ENCODE results near the gene KDM4C.

KDM4C gene

GRCh38 chr9:6929441-6930215, 171.9 kb downstream of the KDM4C start:
- no peak for TF ChIP-seq CTCF (IDR thresholded peaks at IDR 0.05; ENCODE audit: insufficient read depth, low read depth, low read length, missing control alignments)
- no peak overlapping the region for H3K4me3 ChIP-seq (ENCODE audit: low read depth, low read length)
- DNase-seq (ENCODE audit: low read depth), result peak; percentile 32

GRCh38 chr9:6930827-6931226, 173.1 kb downstream of the KDM4C start:
- no peak for DNase-seq (ENCODE audit: low read depth)
- TF ChIP-seq CTCF (IDR thresholded peaks at IDR 0.05; ENCODE audit: insufficient read depth, low read depth, low read length, missing control alignments), result no peak
- H3K4me3 ChIP-seq (ENCODE audit: low read depth, low read length), result no peak overlapping the region

GRCh38 chr9:6931913-6932312, 174.1 kb downstream of the KDM4C start:
- no peak overlapping the region for H3K4me3 ChIP-seq (ENCODE audit: low read depth, low read length)
- no peak for TF ChIP-seq CTCF (IDR thresholded peaks at IDR 0.05; ENCODE audit: insufficient read depth, low read depth, low read length, missing control alignments)
- DNase-seq (ENCODE audit: low read depth), result no peak

GRCh38 chr9:6936103-6936502, 178.3 kb downstream of the KDM4C start:
- H3K4me3 ChIP-seq (ENCODE audit: low read depth, low read length), result no peak overlapping the region
- DNase-seq (ENCODE audit: low read depth), result no peak
- TF ChIP-seq CTCF (IDR thresholded peaks at IDR 0.05; ENCODE audit: insufficient read depth, low read depth, low read length, missing control alignments), result no peak

- DNase-seq (ENCODE audit: low read depth), result no peak
- no peak for TF ChIP-seq CTCF (IDR thresholded peaks at IDR 0.05; ENCODE audit: insufficient read depth, low read depth, low read length, missing control alignments)
- H3K4me3 ChIP-seq (ENCODE audit: low read depth, low read length), result no peak overlapping the region
Observed at GRCh38 chr9:6937209-6937608, 179.4 kb downstream of the KDM4C start.

- no peak for DNase-seq (ENCODE audit: low read depth)
- no peak for TF ChIP-seq CTCF (IDR thresholded peaks at IDR 0.05; ENCODE audit: insufficient read depth, low read depth, low read length, missing control alignments)
- no peak overlapping the region for H3K4me3 ChIP-seq (ENCODE audit: low read depth, low read length)
Observed at GRCh38 chr9:6938447-6938846, 180.7 kb downstream of the KDM4C start.

- no peak for DNase-seq (ENCODE audit: low read depth)
- no peak for TF ChIP-seq CTCF (IDR thresholded peaks at IDR 0.05; ENCODE audit: insufficient read depth, low read depth, low read length, missing control alignments)
- H3K4me3 ChIP-seq (ENCODE audit: low read depth, low read length), result no peak overlapping the region
Observed at GRCh38 chr9:6938873-6939272, 181.1 kb downstream of the KDM4C start.
